Keratinocyte (primary cell): ENCODE measurements around the gene BNC2. TPM values are rescaled to one million over a fixed set of nuclear protein-coding genes. Genes with fewer than 3 reads are reported as not detected.

ENCODE experiments used
- DNase-seq: peaks from one replicate; pipeline ENCODE4 v3.0.0-alpha.2; 2011; ENCODE audit warnings: low read depth, missing footprints, low spot score
- FAIRE-seq: peaks from 2 replicates; lab custom pipeline; 2011; peaks lifted over from hg19 to GRCh38; lab: Jason Lieb, UNC
- H2AFZ ChIP-seq: 2 replicates; pipeline ENCODE4 v1.6.0; 2012; ENCODE audit warnings: low read length, control low read depth, inconsistent platforms; ENCODE audit not compliant: control insufficient read depth
- H3K27ac ChIP-seq: 2 replicates; pipeline ENCODE4 v1.5.1; 2011; ENCODE audit warnings: low read length; ENCODE audit not compliant: control insufficient read depth, insufficient read depth
- H3K27me3 ChIP-seq: 3 replicates; pipeline ENCODE4 v1.6.0; 2011; ENCODE audit warnings: low read length; ENCODE audit not compliant: control insufficient read depth, insufficient read depth; ENCODE audit errors: extremely low read depth
- H3K36me3 ChIP-seq, 2 experiments: 2 replicates in 1 of 2; 3 replicates in 1 of 2; pipeline ENCODE4 v1.5.1; 2011; ENCODE audit warnings: low read length in 2 of 2, mild to moderate bottlenecking in 1 of 2; ENCODE audit not compliant: control insufficient read depth in 2 of 2, insufficient read depth in 2 of 2; ENCODE audit errors: extremely low read depth in 1 of 2
- H3K4me1 ChIP-seq: 3 replicates; pipeline ENCODE4 v1.5.1; 2011; ENCODE audit warnings: low read length; ENCODE audit not compliant: control insufficient read depth, insufficient read depth; ENCODE audit errors: extremely low read depth
- H3K4me2 ChIP-seq: 3 replicates; pipeline ENCODE4 v1.6.0; 2011; ENCODE audit warnings: low read depth, low read length; ENCODE audit not compliant: control insufficient read depth, insufficient read depth; ENCODE audit errors: extremely low read depth
- H3K4me3 ChIP-seq, 3 experiments: fragments of 200-600 bp in 1 of 3; sonication (generic) in 1 of 3; 2 replicates in 2 of 3; 3 replicates in 1 of 3; pipeline ENCODE4 v1.5.1; 2011 to 2016; ENCODE audit warnings: low read length in 3 of 3, mild to moderate bottlenecking in 3 of 3, control low read depth in 2 of 3, inconsistent platforms in 1 of 3, low read depth in 1 of 3, mixed read lengths in 1 of 3, mixed run types in 1 of 3, moderate library complexity in 1 of 3; ENCODE audit not compliant: control insufficient read depth in 2 of 3, insufficient read depth in 2 of 3; ENCODE audit errors: extremely low read depth in 1 of 3
- H3K79me2 ChIP-seq: 2 replicates; pipeline ENCODE4 v1.6.0; 2012; ENCODE audit warnings: low read length; ENCODE audit not compliant: control insufficient read depth, insufficient read depth
- H3K9ac ChIP-seq: 3 replicates; pipeline ENCODE4 v1.6.0; 2011; ENCODE audit warnings: low read length; ENCODE audit not compliant: control insufficient read depth, insufficient read depth; ENCODE audit errors: extremely low read depth
- H3K9me1 ChIP-seq: 3 replicates; pipeline ENCODE4 v1.6.0; 2011; ENCODE audit warnings: low read length; ENCODE audit not compliant: control insufficient read depth, insufficient read depth; ENCODE audit errors: extremely low read depth
- H3K9me3 ChIP-seq: 2 replicates; pipeline ENCODE4 v1.5.1; 2012; ENCODE audit warnings: low read depth, low read length; ENCODE audit not compliant: control insufficient read depth
- H4K20me1 ChIP-seq: 3 replicates; pipeline ENCODE4 v1.6.0; 2011; ENCODE audit warnings: low read length; ENCODE audit not compliant: control insufficient read depth, insufficient read depth; ENCODE audit errors: extremely low read depth
- CTCF ChIP-seq, 3 experiments: IDR thresholded peaks in 1 of 3; conservative IDR thresholded peaks in 1 of 3; optimal IDR thresholded peaks in 1 of 3; 2 replicates in 2 of 3; 3 replicates in 1 of 3; pipeline versions ENCODE3 to v1.5.1; 2011; ENCODE audit warnings: low read length in 3 of 3, mild to moderate bottlenecking in 3 of 3, moderate library complexity in 2 of 3, control low read depth in 1 of 3, inconsistent platforms in 1 of 3; ENCODE audit not compliant: insufficient read depth in 2 of 3; ENCODE audit errors: extremely low read depth in 1 of 3
- EZH2 ChIP-seq: IDR thresholded peaks from one replicate; pipeline ENCODE4 v1.6.1; 2012; ENCODE audit warnings: inconsistent platforms, mild to moderate bottlenecking, low read length, moderate library complexity
- dilution Hi-C: fragments of 300-500 bp; cut with MboI; formaldehyde crosslinking; loops from one replicate; pipeline ENCODE4 v1.7.0; 2020; ENCODE audit warnings: low sequenced_read_pairs; ENCODE audit not compliant: extremely low pct_ligation_motif_present
- polyA plus RNA-seq, 5 experiments: library from polyadenylated mRNA; depleted of rRNA in 3 of 5; stranded (reverse) in 3 of 5; stranded (forward) in 1 of 5; unstranded in 1 of 5; fragments of >200 nt; gene quantifications; 1 replicate in 1 of 5; 2 replicates in 3 of 5; 3 replicates in 1 of 5; pipeline versions ENCODE4 v1.2.1 to v1.2.3, GENCODE V29; 2011 to 2012; ENCODE audit warnings: missing spikeins in 2 of 5, low read depth in 1 of 5, low replicate concordance in 1 of 5

Gene BNC2
- polyA plus RNA-seq, 1 donor (not counting 4 experiments of a cell fraction or from before 2014, with no cell fraction given): 1.1 TPM

GRCh38 chr9:16496908-16497307 lies 373.6 kb downstream of the BNC2 start:
- DNase-seq: no peak
- H3K79me2 ChIP-seq: no peaks in the 10 kb centered on the region
- no peak overlapping the region for H2AFZ ChIP-seq
- no peak overlapping the region for H3K9ac ChIP-seq
- no peak overlapping the region for H3K4me2 ChIP-seq
- FAIRE-seq: no peak
- H3K4me3 ChIP-seq: no peak overlapping the region
- no peaks in the 10 kb centered on the region for H4K20me1 ChIP-seq
- no peaks in the 10 kb centered on the region for H3K27me3 ChIP-seq
- H3K9me3 ChIP-seq: no peaks in the 10 kb centered on the region
- no peaks in the 10 kb centered on the region for H3K36me3 ChIP-seq
- H3K9me1 ChIP-seq: no peaks in the 10 kb centered on the region
- no peak overlapping the region for H3K27ac ChIP-seq
- H3K4me1 ChIP-seq: peaks cover 24% of the 10 kb centered on the region
- TF ChIP-seq CTCF (optimal IDR thresholded peaks at IDR 0.05 in 1 of 3, IDR thresholded peaks at IDR 0.05 in 1 of 3, conservative IDR thresholded peaks at IDR 0.05 in 1 of 3; ENCODE audit: extremely low read depth in 1 of 3, insufficient read depth in 2 of 3, low read length in 3 of 3) (no peak), EZH2 (no peak)
- dilution Hi-C loops: no loop called here

DNA sequence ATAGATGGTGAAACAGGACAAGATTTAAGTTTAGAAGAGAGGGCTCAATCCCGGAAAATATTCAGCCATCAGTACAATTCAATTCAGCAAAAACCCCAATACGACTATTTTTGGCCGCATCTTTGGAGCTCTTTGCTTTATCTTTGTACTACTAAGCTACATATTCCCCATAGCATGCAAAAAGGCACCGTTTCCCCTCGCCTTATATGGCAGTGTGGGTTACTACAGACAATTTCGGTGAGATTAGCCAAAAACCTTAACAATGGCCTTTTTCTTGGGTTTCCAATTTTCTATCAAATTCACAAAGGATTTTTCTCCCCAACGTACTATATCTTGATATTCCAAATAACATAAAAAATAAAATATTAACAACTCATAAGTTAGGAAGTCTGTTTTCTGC lies 382.6 kb downstream of the BNC2 start:
- Histone ChIP-seq H3K36me3 (no peaks in the 10 kb centered on the region), H3K4me3 (no peak overlapping the region), H2AFZ (no peak overlapping the region), H3K9ac (no peak overlapping the region), H3K79me2 (no peaks in the 10 kb centered on the region), H3K9me3 (no peaks in the 10 kb centered on the region), H3K4me2 (no peak overlapping the region), H4K20me1 (no peaks in the 10 kb centered on the region), H3K9me1 (no peaks in the 10 kb centered on the region), H3K4me1 (no peaks in the 10 kb centered on the region), H3K27ac (no peak overlapping the region), H3K27me3 (no peaks in the 10 kb centered on the region)
- DNase-seq (no peak), FAIRE-seq (no peak)
- dilution Hi-C loops: no loop called here
- TF ChIP-seq CTCF (optimal IDR thresholded peaks at IDR 0.05 in 1 of 3, IDR thresholded peaks at IDR 0.05 in 1 of 3, conservative IDR thresholded peaks at IDR 0.05 in 1 of 3; ENCODE audit: extremely low read depth in 1 of 3, insufficient read depth in 2 of 3, low read length in 3 of 3) (no peak), EZH2 (no peak)
